Mononuclear cell (primary cell): ENCODE measurements around the gene PPP3R1. TPM values are rescaled to one million over a fixed set of nuclear protein-coding genes. Genes with fewer than 3 reads are reported as not detected.

Source experiments
- H3K27me3 ChIP-seq: 2 replicates; pipeline ENCODE4 v1.6.0; 2011; ENCODE audit warnings: low read length, control low read depth; ENCODE audit not compliant: insufficient read depth
- H3K4me1 ChIP-seq: 2 replicates; pipeline ENCODE4 v1.5.1; 2011; ENCODE audit warnings: mild to moderate bottlenecking, low read length, control low read depth; ENCODE audit not compliant: insufficient read depth
- H3K4me3 ChIP-seq: 2 replicates; pipeline ENCODE4 v1.5.1; 2011; ENCODE audit warnings: mild to moderate bottlenecking, low read length, moderate library complexity
- H3K9me3 ChIP-seq: 2 replicates; pipeline ENCODE4 v1.5.1; 2011; ENCODE audit warnings: low read depth, mild to moderate bottlenecking, control low read depth, low read length
- total RNA-seq: library from RNA; depleted of rRNA; stranded (reverse); fragments of >200 nt; gene quantifications from one replicate; pipeline ENCODE4 v1.2.3, GENCODE V29; 2012

PPP3R1 gene
- total RNA-seq, 1 donor = 62.1 TPM

DNA sequence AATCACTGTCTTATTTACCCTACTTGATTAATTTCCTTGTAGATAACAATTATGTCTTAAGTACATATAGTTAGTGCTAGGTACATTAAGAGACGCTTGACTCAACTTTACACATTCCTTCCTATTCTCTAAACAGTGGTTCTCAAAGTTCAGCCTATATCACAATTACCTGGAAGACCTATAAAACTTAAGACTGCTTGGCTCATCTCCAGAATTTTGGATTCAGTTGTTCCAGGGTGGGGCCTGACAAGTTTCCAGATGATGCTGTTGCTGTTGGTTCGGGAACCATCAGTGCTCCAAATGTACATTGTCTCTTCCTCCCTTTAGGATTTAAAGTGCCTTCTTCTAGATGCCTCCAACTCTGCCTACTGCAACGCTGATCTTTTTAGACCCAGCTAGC is 4.0 kb downstream of the PPP3R1 start:
- Histone ChIP-seq H3K4me1 (peaks cover 61% of the 10 kb centered on the region), H3K27me3 (no peaks in the 10 kb centered on the region), H3K9me3 (no peaks in the 10 kb centered on the region), H3K4me3 (no peak overlapping the region)

GRCh38 chr2:68246396-68246795 is 5.9 kb downstream of the PPP3R1 start:
- H3K9me3 ChIP-seq = no peaks in the 10 kb centered on the region
- H3K4me3 ChIP-seq = no peak overlapping the region
- peaks cover 70% of the 10 kb centered on the region for H3K4me1 ChIP-seq
- no peaks in the 10 kb centered on the region for H3K27me3 ChIP-seq

GRCh38 chr2:68245672-68246071 is 6.7 kb downstream of the PPP3R1 start:
- no peak overlapping the region for H3K4me3 ChIP-seq
- H3K9me3 ChIP-seq = no peaks in the 10 kb centered on the region
- no peaks in the 10 kb centered on the region for H3K27me3 ChIP-seq
- peaks cover 73% of the 10 kb centered on the region for H3K4me1 ChIP-seq

- Histone ChIP-seq H3K4me1 (peaks cover 72% of the 10 kb centered on the region), H3K4me3 (no peak overlapping the region), H3K27me3 (no peaks in the 10 kb centered on the region), H3K9me3 (no peaks in the 10 kb centered on the region)
Observed at GRCh38 chr2:68245066-68245465, 7.3 kb downstream of the PPP3R1 start.

DNA sequence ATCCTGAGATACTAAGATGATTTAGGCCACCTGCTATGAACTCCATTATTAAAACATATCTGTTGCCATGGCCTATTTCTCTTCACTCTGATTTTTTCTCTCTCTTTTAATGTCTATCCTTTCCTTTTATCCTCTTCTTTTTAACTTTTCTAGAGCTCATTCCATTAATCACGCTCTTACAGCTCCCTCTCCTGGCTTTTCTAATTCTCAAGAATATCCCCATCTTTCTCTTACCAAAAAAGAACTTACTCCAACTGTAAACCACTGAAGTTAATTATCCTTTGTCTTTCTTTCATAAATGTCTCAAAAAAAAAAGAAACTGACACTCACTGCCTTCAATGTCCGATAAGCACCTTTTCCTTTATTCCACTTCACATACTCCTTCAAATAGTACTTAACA is 7.9 kb downstream of the PPP3R1 start:
- Histone ChIP-seq H3K9me3 (no peaks in the 10 kb centered on the region), H3K4me3 (no peak overlapping the region), H3K4me1 (peaks cover 71% of the 10 kb centered on the region), H3K27me3 (no peaks in the 10 kb centered on the region)

GRCh38 chr2:68241732-68242131 is 10.6 kb downstream of the PPP3R1 start:
- H3K9me3 ChIP-seq = no peaks in the 10 kb centered on the region
- peaks cover 64% of the 10 kb centered on the region for H3K4me1 ChIP-seq
- no peaks in the 10 kb centered on the region for H3K27me3 ChIP-seq
- no peak overlapping the region for H3K4me3 ChIP-seq

DNA sequence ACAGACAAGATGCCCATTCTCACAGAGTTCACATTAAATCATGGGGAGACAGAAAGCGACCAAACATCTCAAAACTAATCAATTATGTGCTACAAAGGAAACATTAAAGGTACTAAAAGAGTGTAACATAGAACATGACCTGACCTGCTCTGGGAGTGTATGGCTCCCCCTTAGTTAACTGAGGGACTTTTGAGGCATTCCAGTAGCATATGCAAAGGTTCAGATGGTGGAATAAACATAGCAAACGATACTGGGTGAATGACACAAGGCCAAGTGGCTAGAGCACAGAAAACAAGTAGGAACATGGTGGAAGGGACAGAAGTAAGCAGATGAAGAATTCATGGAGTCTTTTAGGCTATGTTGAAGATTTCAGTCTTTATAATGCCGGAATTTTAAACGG is 11.9 kb downstream of the PPP3R1 start:
- Histone ChIP-seq H3K4me1 (peaks cover 57% of the 10 kb centered on the region), H3K27me3 (no peaks in the 10 kb centered on the region), H3K9me3 (no peaks in the 10 kb centered on the region), H3K4me3 (no peak overlapping the region)

- Histone ChIP-seq H3K4me3 (no peak overlapping the region), H3K27me3 (no peaks in the 10 kb centered on the region), H3K9me3 (no peaks in the 10 kb centered on the region), H3K4me1 (peaks cover 48% of the 10 kb centered on the region)
Observed at GRCh38 chr2:68238955-68239822, 13.1 kb downstream of the PPP3R1 start.

DNA sequence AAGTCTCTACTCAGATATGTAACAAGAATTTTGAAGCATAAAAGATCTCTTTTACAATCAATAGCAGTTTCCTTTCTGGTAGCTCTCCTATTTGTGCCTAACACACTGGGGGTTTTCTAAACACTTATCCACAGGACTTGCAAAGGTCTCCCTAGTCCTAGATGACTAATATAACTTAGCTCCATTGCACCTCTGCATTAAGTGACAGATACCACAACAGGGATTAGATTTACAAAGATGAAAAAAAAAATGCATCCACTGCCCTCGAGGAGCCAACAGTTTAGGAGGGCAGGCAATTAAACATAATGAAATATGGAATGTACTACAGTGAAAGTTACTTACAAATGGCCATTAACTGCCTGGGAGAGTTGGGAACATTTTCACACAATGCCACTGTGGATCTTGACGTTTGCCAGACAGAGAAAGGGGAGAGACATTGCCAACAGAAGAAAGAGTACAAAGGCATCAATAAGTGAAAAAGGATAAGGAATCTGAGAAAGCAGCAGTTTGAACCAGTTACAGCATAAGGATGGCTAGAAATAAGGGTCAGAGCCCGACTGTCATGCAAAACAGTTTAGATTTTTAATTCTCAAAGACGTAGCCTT is 14.3 kb downstream of the PPP3R1 start:
- no peak overlapping the region for H3K4me3 ChIP-seq

DNA sequence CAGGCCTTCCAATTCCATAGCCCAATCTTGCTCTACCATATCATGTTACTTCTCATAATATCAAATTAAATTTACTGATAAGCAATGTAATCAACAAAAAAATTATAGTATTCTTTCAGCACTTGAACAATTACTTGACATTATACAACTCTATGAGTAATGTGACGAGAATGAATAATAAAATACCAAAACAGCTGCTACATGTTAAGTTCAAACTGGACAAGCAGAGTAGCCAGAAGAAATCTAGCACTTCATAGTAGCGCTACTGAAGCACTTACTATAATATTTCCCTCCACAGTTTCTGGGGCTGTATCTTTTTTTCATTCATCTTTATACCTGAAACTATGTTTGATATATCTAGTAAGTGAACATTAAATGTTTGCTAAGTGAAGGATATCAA is 14.9 kb downstream of the PPP3R1 start:
- Histone ChIP-seq H3K4me1 (peaks cover 52% of the 10 kb centered on the region), H3K9me3 (no peaks in the 10 kb centered on the region), H3K27me3 (no peaks in the 10 kb centered on the region), H3K4me3 (no peak overlapping the region)

More for the DNA sequence above, 14.3 kb downstream of the PPP3R1 start:
- no peaks in the 10 kb centered on the region for H3K27me3 ChIP-seq
- no peaks in the 10 kb centered on the region for H3K9me3 ChIP-seq
- H3K4me1 ChIP-seq = peaks cover 49% of the 10 kb centered on the region

GRCh38 chr2:68236876-68237275 is 15.5 kb downstream of the PPP3R1 start:
- H3K27me3 ChIP-seq = no peaks in the 10 kb centered on the region
- H3K4me3 ChIP-seq = no peak overlapping the region
- H3K4me1 ChIP-seq = peaks cover 49% of the 10 kb centered on the region
- H3K9me3 ChIP-seq = no peaks in the 10 kb centered on the region

GRCh38 chr2:68236103-68236734 is 16.1 kb downstream of the PPP3R1 start:
- Histone ChIP-seq H3K4me1 (peaks cover 44% of the 10 kb centered on the region), H3K4me3 (no peak overlapping the region), H3K27me3 (no peaks in the 10 kb centered on the region), H3K9me3 (no peaks in the 10 kb centered on the region)

DNA sequence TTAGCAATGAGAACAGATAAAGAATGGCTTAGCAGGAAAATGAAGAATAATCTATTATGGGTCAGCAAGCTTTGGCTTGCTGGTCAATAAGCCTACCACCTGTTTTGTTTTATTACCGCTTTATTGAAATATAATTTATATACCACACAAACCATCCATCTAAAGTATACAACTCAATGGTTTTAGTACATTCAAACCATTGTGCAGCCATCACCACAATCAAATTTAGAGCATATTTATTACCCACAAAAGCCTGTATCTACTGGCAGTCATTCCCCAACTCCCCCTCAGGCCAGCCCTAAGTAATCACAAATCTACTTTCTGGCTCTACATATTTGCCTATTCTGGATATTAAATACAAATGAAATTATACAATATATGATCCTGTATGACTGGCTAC is 17.2 kb downstream of the PPP3R1 start:
- Histone ChIP-seq H3K9me3 (no peaks in the 10 kb centered on the region), H3K4me1 (peaks cover 46% of the 10 kb centered on the region), H3K4me3 (no peak overlapping the region), H3K27me3 (no peaks in the 10 kb centered on the region)

- H3K9me3 ChIP-seq = no peaks in the 10 kb centered on the region
- no peak overlapping the region for H3K4me3 ChIP-seq
- H3K27me3 ChIP-seq = no peaks in the 10 kb centered on the region
- peaks cover 46% of the 10 kb centered on the region for H3K4me1 ChIP-seq
Observed at GRCh38 chr2:68234405-68234804, 17.9 kb downstream of the PPP3R1 start.

GRCh38 chr2:68231061-68231372 is 21.3 kb downstream of the PPP3R1 start:
- Histone ChIP-seq H3K9me3 (no peaks in the 10 kb centered on the region), H3K27me3 (no peaks in the 10 kb centered on the region), H3K4me3 (no peak overlapping the region), H3K4me1 (peaks cover 30% of the 10 kb centered on the region)
